K562 (cell line): ENCODE results near the gene FAM234A. TPM values are rescaled to one million over a fixed set of nuclear protein-coding genes. Genes with fewer than 3 reads are reported as not detected.

Experiments
- BHLHE40 ChIP-seq: IDR thresholded peaks from 2 replicates; pipeline ENCODE4 v1.6.1; 2011; ENCODE audit warnings: low read length, improper control_type of control experiment
- CC2D1A ChIP-seq: fragments of 450-650 bp; IDR thresholded peaks from 2 replicates; pipeline ENCODE4 v1.6.1; 2017; ENCODE audit warnings: mild to moderate bottlenecking
- CHCHD3 ChIP-seq: fragments of 250-450 bp; sonication (Bioruptor Pico); IDR thresholded peaks from 2 replicates; pipeline ENCODE4 v2.1.2; 2022; ENCODE audit warnings: mild to moderate bottlenecking
- GABPB1 ChIP-seq: sonication (generic); formaldehyde crosslinking; IDR thresholded peaks from 2 replicates; pipeline ENCODE4 v1.8.0; 2022; ENCODE audit warnings: mild to moderate bottlenecking, missing genetic modification reagents
- ILF3 ChIP-seq: fragments of 450-650 bp; IDR thresholded peaks from 2 replicates; pipeline ENCODE4 v1.6.1; 2018; ENCODE audit warnings: antibody characterized with exemption, mild to moderate bottlenecking, moderate library complexity, borderline replicate concordance
- JUND ChIP-seq, 2 experiments: IDR thresholded peaks; 2 replicates in 1 of 2; 3 replicates in 1 of 2; pipeline ENCODE4 v1.6.1; 2011; ENCODE audit warnings: borderline replicate concordance in 2 of 2, low read depth in 2 of 2, low read length in 2 of 2, improper control_type of control experiment in 1 of 2, missing biosample characterization in 1 of 2, missing genetic modification characterization in 1 of 2, missing genetic modification reagents in 1 of 2
- NCOA6 ChIP-seq: fragments of 450-650 bp; IDR thresholded peaks from 2 replicates; pipeline ENCODE4 v1.6.1; 2017; ENCODE audit warnings: mild to moderate bottlenecking
- NCOR1 ChIP-seq: fragments of 450-650 bp; IDR thresholded peaks from 2 replicates; pipeline ENCODE4 v1.6.1; 2016; ENCODE audit warnings: mild to moderate bottlenecking, moderate library complexity
- PHF20 ChIP-seq: fragments of 450-650 bp; IDR thresholded peaks from 2 replicates; pipeline ENCODE4 v1.6.1; 2018; ENCODE audit not compliant: partially characterized antibody
- RCOR1 ChIP-seq, 2 experiments: IDR thresholded peaks; 2 replicates each; pipeline ENCODE4 v1.6.1; 2012; ENCODE audit warnings: low read depth in 2 of 2, low read length in 2 of 2, borderline replicate concordance in 1 of 2, improper control_type of control experiment in 1 of 2
- SMARCB1 ChIP-seq: IDR thresholded peaks from 2 replicates; pipeline ENCODE4 v1.6.1; 2011; ENCODE audit warnings: improper control_type of control experiment, low read depth; ENCODE audit not compliant: insufficient read length
- TRIM24 ChIP-seq, 2 experiments: fragments of 450-650 bp; IDR thresholded peaks; 2 replicates each; pipeline ENCODE4 v1.6.1; 2016
- ZBTB33 ChIP-seq: sonication (generic); formaldehyde crosslinking; IDR thresholded peaks from 2 replicates; pipeline ENCODE4 v1.8.1; 2023; ENCODE audit warnings: mild to moderate bottlenecking, missing genetic modification reagents
- ZBTB9 ChIP-seq: fragments of 450-650 bp; formaldehyde crosslinking; IDR thresholded peaks from 2 replicates; pipeline ENCODE4 v1.4.0; 2020; ENCODE audit warnings: mild to moderate bottlenecking, moderate library complexity
- ZNF609 ChIP-seq: sonication (generic); formaldehyde crosslinking; IDR thresholded peaks from 2 replicates; pipeline ENCODE4 v1.8.1; 2023; ENCODE audit warnings: missing genetic modification reagents, mild to moderate bottlenecking, borderline replicate concordance
- ZNF778 ChIP-seq: fragments of 450-650 bp; formaldehyde crosslinking; IDR thresholded peaks from 2 replicates; pipeline ENCODE4 v1.4.0; 2020; ENCODE audit warnings: mild to moderate bottlenecking, moderate library complexity
- polyA plus RNA-seq, 8 experiments: library from polyadenylated mRNA; depleted of rRNA in 4 of 8; stranded (reverse) in 5 of 8; unstranded in 3 of 8; fragments of >200 nt; fragmentation: Nextera tagmentation in 2 of 8; fragmentation: Illumina TruSeq in 1 of 8; extraction: Ambion mirVana in 2 of 8; extraction: Trizol in 1 of 8; gene quantifications; 2 replicates each; pipeline versions ENCODE4 v1.2.1 to v1.2.3, GENCODE V29; 2011 to 2014; ENCODE audit warnings: inconsistent platforms in 1 of 8, missing spikeins in 1 of 8
- total RNA-seq, 7 experiments: library from RNA; depleted of rRNA in 6 of 7; stranded (reverse); fragments of >200 nt in 6 of 7; fragmentation: Illumina TruSeq in 2 of 7; extraction: Trizol in 2 of 7; gene quantifications; 2 replicates each; pipeline versions ENCODE4 v1.2.1 to v1.2.3, GENCODE V29; 2011 to 2021; ENCODE audit warnings: low replicate concordance in 1 of 7
- TF ChIP-seq, protein P1 (sequence below), 2 experiments: fragments of 450-650 bp; IDR thresholded peaks; 2 replicates each; pipeline ENCODE4 v1.6.1; 2016

Gene FAM234A
- total and polyA plus RNA-seq, 9 of the 15 experiments (the other 6 are each of a cell fraction or from before 2014, with no cell fraction given) = 1.0 to 47.9 (median 15.0) TPM

- TF ChIP-seq ILF3 (peak; percentile 82; the same call in 1 of the 2 replicates), GABPB1 (peak; percentile 92), ZBTB33 (CRISPR knock-in tag) (no peak), TRIM24 (IDR thresholded peaks at IDR 0.05) (peak; percentile 18 to 44; a peak in 2 of 4 replicates), BHLHE40 (peak; percentile 71), SMARCB1 (no peak), ZNF609 (CRISPR knock-in tag) (no peak), RCOR1 (IDR thresholded peaks at IDR 0.05; ENCODE audit: borderline replicate concordance in 1 of 2, low read depth in 2 of 2, low read length in 2 of 2) (peak in 1 of 2 experiments; percentile 72; a peak in 1 of 4 replicates), ZNF778 (CRISPR knock-in tag) (no peak), JUND (IDR thresholded peaks at IDR 0.05; ENCODE audit: borderline replicate concordance, low read depth, low read length) (peak; percentile 41; the same call in 1 of the 2 replicates), JUND (tag; IDR thresholded peaks at IDR 0.05; ENCODE audit: borderline replicate concordance, low read depth, low read length) (no peak; the same call in 2 of the 3 replicates), CC2D1A (peak; percentile 64; the same call in 1 of the 2 replicates), PHF20 (peak; percentile 86), ZBTB9 (CRISPR knock-in tag) (peak; percentile 61; the same call in 1 of the 2 replicates), CHCHD3 (no peak), NCOR1 (no peak), NCOA6 (no peak)
- TF ChIP-seq, protein P1, sequence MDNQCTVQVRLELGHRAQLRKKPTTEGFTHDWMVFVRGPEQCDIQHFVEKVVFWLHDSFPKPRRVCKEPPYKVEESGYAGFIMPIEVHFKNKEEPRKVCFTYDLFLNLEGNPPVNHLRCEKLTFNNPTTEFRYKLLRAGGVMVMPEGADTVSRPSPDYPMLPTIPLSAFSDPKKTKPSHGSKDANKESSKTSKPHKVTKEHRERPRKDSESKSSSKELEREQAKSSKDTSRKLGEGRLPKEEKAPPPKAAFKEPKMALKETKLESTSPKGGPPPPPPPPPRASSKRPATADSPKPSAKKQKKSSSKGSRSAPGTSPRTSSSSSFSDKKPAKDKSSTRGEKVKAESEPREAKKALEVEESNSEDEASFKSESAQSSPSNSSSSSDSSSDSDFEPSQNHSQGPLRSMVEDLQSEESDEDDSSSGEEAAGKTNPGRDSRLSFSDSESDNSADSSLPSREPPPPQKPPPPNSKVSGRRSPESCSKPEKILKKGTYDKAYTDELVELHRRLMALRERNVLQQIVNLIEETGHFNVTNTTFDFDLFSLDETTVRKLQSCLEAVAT (IDR thresholded peaks at IDR 0.05) = peak; percentile 52 to 64
Measured at GRCh38 chr16:234468-235305, at the start of gene FAM234A (continued).
